B cell (primary cell): Measurements from ENCODE around the gene LRRC4C.

Experiments used
- EZH2 ChIP-seq: IDR thresholded peaks from 2 replicates; pipeline ENCODE4 v1.6.1; 2012; ENCODE audit warnings: borderline replicate concordance, low read depth, mild to moderate bottlenecking, moderate library complexity, low read length; ENCODE audit not compliant: insufficient read depth, poor library complexity, severe bottlenecking
- TF ChIP-seq, protein P1 (sequence below): fragments of 200-600 bp; IDR thresholded peaks from one replicate; pipeline ENCODE4 v1.8.0; 2022; ENCODE audit warnings: antibody characterized with exemption, mild to moderate bottlenecking

DNA sequence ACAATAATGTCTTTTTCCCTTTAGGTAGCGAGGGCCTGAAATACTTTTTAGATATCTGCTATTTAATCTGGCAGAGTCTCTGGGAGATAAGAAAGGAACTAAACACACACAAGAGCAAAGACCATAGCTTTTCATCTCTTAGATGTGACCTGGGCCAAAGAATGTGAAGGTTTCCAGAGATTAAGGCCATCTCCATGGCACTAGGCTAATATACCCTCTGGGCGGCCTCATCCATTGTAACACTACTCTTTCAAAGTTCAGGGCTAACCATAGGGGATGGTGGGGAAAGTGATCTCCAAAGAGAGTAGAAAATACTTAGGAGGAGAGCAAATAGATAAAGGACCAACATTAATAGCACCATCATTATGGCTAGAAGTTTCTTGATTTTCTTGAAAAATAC is 326.4 kb downstream of the LRRC4C start:
- TF ChIP-seq EZH2, result no peak
- TF ChIP-seq, protein P1, sequence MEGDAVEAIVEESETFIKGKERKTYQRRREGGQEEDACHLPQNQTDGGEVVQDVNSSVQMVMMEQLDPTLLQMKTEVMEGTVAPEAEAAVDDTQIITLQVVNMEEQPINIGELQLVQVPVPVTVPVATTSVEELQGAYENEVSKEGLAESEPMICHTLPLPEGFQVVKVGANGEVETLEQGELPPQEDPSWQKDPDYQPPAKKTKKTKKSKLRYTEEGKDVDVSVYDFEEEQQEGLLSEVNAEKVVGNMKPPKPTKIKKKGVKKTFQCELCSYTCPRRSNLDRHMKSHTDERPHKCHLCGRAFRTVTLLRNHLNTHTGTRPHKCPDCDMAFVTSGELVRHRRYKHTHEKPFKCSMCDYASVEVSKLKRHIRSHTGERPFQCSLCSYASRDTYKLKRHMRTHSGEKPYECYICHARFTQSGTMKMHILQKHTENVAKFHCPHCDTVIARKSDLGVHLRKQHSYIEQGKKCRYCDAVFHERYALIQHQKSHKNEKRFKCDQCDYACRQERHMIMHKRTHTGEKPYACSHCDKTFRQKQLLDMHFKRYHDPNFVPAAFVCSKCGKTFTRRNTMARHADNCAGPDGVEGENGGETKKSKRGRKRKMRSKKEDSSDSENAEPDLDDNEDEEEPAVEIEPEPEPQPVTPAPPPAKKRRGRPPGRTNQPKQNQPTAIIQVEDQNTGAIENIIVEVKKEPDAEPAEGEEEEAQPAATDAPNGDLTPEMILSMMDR, result no peak
